ENCODE data around the gene NRXN3. TPM values are rescaled to one million over a fixed set of nuclear protein-coding genes. Genes with fewer than 3 reads are reported as not detected.

The NRXN3 gene
- polyA plus RNA-seq, 1 donor from 2014 or later: 110 TPM

- H3K79me2 ChIP-seq (replicated peaks; ENCODE audit: insufficient read depth, low read length): no peaks in the 10 kb centered on the region
- no peaks in the 10 kb centered on the region for H3K9me2 ChIP-seq (ENCODE audit: insufficient read depth, low read length)
- no peaks in the 10 kb centered on the region for H3K27me3 ChIP-seq (ENCODE audit: insufficient read depth, low read depth, low read length)
- no peak overlapping the region for H3K4me2 ChIP-seq (ENCODE audit: low read length)
- H3K9ac ChIP-seq (ENCODE audit: low read length): no peak overlapping the region
- TF ChIP-seq MXI1 (conservative IDR thresholded peaks at IDR 0.05; ENCODE audit: poor library complexity, severe bottlenecking) (no peak), TAF1 (IDR thresholded peaks at IDR 0.05; ENCODE audit: low read depth) (no peak), EP300 (conservative IDR thresholded peaks at IDR 0.05; ENCODE audit: poor library complexity, severe bottlenecking) (no peak), CTCF (IDR thresholded peaks at IDR 0.05; ENCODE audit: poor library complexity, severe bottlenecking) (no peak), RAD21 (conservative IDR thresholded peaks at IDR 0.05) (no peak), POLR2AphosphoS5 (IDR thresholded peaks at IDR 0.05) (no peak), EZH2 (IDR thresholded peaks at IDR 0.05; ENCODE audit: borderline replicate concordance, insufficient read depth, low read length, poor library complexity, severe bottlenecking) (no peak), SMC3 (conservative IDR thresholded peaks at IDR 0.05; ENCODE audit: poor library complexity) (no peak)
- TF ChIP-seq, protein P1, sequence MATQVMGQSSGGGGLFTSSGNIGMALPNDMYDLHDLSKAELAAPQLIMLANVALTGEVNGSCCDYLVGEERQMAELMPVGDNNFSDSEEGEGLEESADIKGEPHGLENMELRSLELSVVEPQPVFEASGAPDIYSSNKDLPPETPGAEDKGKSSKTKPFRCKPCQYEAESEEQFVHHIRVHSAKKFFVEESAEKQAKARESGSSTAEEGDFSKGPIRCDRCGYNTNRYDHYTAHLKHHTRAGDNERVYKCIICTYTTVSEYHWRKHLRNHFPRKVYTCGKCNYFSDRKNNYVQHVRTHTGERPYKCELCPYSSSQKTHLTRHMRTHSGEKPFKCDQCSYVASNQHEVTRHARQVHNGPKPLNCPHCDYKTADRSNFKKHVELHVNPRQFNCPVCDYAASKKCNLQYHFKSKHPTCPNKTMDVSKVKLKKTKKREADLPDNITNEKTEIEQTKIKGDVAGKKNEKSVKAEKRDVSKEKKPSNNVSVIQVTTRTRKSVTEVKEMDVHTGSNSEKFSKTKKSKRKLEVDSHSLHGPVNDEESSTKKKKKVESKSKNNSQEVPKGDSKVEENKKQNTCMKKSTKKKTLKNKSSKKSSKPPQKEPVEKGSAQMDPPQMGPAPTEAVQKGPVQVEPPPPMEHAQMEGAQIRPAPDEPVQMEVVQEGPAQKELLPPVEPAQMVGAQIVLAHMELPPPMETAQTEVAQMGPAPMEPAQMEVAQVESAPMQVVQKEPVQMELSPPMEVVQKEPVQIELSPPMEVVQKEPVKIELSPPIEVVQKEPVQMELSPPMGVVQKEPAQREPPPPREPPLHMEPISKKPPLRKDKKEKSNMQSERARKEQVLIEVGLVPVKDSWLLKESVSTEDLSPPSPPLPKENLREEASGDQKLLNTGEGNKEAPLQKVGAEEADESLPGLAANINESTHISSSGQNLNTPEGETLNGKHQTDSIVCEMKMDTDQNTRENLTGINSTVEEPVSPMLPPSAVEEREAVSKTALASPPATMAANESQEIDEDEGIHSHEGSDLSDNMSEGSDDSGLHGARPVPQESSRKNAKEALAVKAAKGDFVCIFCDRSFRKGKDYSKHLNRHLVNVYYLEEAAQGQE (IDR thresholded peaks at IDR 0.05; ENCODE audit: borderline replicate concordance): no peak
- H3K9me3 ChIP-seq (ENCODE audit: low read length): no peaks in the 10 kb centered on the region
- no peaks in the 10 kb centered on the region for H3F3A ChIP-seq (ENCODE audit: insufficient read depth, low read length, poor library complexity, severe bottlenecking)
- H3K36me3 ChIP-seq (ENCODE audit: insufficient read depth, low read length): peaks cover 7% of the 10 kb centered on the region
- H3K4me3 ChIP-seq (ENCODE audit: low read length): no peak overlapping the region
- no peak overlapping the region for H2AFZ ChIP-seq (ENCODE audit: low read depth, low read length)
- no peaks in the 10 kb centered on the region for H4K20me1 ChIP-seq (ENCODE audit: insufficient read depth)
- no peak overlapping the region for H3K27ac ChIP-seq (ENCODE audit: low read length)
Measured at GRCh38 chr14:79758985-79759384, 1588.8 kb downstream of the NRXN3 start.

DNA sequence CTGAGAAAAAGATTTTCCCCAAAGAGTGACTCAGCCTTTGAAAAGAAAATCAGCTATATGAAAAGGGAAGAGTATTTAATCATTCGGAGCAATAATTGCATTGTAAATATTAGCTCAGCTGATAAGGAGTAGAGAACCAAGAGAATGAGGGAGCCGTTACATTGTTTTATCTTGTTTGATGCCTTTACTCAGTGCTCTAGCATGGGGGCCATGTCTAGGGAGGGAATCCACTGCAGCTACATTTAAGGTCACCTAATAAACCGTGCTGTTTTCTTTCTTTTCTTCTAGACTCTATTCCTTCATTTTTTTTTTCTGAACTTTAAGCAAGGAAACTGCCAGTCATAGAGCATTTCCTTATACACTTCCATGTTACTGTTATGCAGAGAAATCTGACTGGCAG lies 1594.2 kb downstream of the NRXN3 start:
- H3K27ac ChIP-seq (ENCODE audit: low read length): no peak overlapping the region
- no peaks in the 10 kb centered on the region for H4K20me1 ChIP-seq (ENCODE audit: insufficient read depth)
- H3K4me3 ChIP-seq (ENCODE audit: low read length): no peak overlapping the region
- no peak overlapping the region for H3K9ac ChIP-seq (ENCODE audit: low read length)
- no peaks in the 10 kb centered on the region for H3K9me2 ChIP-seq (ENCODE audit: insufficient read depth, low read length)
- H2AFZ ChIP-seq (ENCODE audit: low read depth, low read length): no peak overlapping the region
- H3K4me2 ChIP-seq (ENCODE audit: low read length): no peak overlapping the region
- H3K36me3 ChIP-seq (ENCODE audit: insufficient read depth, low read length): no peaks in the 10 kb centered on the region
- no peak for TF ChIP-seq MXI1 (conservative IDR thresholded peaks at IDR 0.05; ENCODE audit: poor library complexity, severe bottlenecking)
- TF ChIP-seq, protein P1 (IDR thresholded peaks at IDR 0.05; ENCODE audit: borderline replicate concordance): no peak
- no peak for TF ChIP-seq POLR2AphosphoS5 (IDR thresholded peaks at IDR 0.05)
- TF ChIP-seq RAD21 (conservative IDR thresholded peaks at IDR 0.05): no peak
- TF ChIP-seq TAF1 (IDR thresholded peaks at IDR 0.05; ENCODE audit: low read depth): no peak
- no peak for TF ChIP-seq SMC3 (conservative IDR thresholded peaks at IDR 0.05; ENCODE audit: poor library complexity)
- TF ChIP-seq CTCF (IDR thresholded peaks at IDR 0.05; ENCODE audit: poor library complexity, severe bottlenecking): no peak
- TF ChIP-seq EP300 (conservative IDR thresholded peaks at IDR 0.05; ENCODE audit: poor library complexity, severe bottlenecking): no peak
- H3F3A ChIP-seq (ENCODE audit: insufficient read depth, low read length, poor library complexity, severe bottlenecking): no peaks in the 10 kb centered on the region
- no peaks in the 10 kb centered on the region for H3K9me3 ChIP-seq (ENCODE audit: low read length)
- H3K27me3 ChIP-seq (ENCODE audit: insufficient read depth, low read depth, low read length): no peaks in the 10 kb centered on the region
- H3K79me2 ChIP-seq (replicated peaks; ENCODE audit: insufficient read depth, low read length): no peaks in the 10 kb centered on the region
